GM21367 (cell line): ENCODE measurements around the gene CNPY4.

Experiments used
- ATAC-seq: cut with Tn5 transposase; IDR thresholded peaks from one replicate; pipeline ENCODE4 v1.9.1; 2021; ENCODE audit not compliant: unreplicated experiment

The CNPY4 gene

DNA sequence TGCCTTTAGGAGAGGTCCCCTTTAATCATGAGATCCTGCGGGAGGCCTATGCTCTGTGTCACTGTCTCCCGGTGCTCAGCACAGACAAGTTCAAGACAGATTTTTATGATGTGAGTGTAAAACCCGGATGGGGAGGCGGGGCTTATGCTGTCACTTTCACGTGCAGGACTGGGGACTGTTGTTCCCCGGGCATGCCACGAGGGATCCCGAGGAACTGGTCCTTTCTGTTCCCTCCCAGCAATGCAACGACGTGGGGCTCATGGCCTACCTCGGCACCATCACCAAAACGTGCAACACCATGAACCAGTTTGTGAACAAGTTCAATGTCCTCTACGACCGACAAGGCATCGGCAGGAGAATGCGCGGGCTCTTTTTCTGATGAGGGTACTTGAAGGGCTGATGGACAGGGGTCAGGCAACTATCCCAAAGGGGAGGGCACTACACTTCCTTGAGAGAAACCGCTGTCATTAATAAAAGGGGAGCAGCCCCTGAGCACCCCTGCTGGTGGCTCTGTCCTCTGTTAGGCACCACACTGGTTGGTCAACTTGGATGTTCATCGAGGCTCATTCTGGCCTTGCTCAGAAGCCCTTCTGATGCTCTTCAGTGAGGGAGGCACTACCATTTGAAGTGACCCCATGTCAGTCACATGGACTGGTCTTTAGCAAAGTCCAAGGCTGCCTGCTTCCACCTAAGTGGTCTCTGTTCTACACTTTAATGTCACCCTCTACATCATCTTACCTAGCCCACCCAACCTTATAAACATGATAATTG, 27.8 kb upstream of the CNPY4 start:
- ATAC-seq: no peak

GRCh38 chr7:100093054-100093453, 26.4 kb upstream of the CNPY4 start:
- ATAC-seq: no peak

GRCh38 chr7:100093498-100093897, 25.9 kb upstream of the CNPY4 start:
- no peak for ATAC-seq

GRCh38 chr7:100093925-100094486, 25.4 kb upstream of the CNPY4 start:
- ATAC-seq: no peak

GRCh38 chr7:100095289-100095688, 24.1 kb upstream of the CNPY4 start:
- ATAC-seq: no peak

- no peak for ATAC-seq
These were observed 23.7 kb upstream of the CNPY4 start for GRCh38 chr7:100095704-100096103.

DNA sequence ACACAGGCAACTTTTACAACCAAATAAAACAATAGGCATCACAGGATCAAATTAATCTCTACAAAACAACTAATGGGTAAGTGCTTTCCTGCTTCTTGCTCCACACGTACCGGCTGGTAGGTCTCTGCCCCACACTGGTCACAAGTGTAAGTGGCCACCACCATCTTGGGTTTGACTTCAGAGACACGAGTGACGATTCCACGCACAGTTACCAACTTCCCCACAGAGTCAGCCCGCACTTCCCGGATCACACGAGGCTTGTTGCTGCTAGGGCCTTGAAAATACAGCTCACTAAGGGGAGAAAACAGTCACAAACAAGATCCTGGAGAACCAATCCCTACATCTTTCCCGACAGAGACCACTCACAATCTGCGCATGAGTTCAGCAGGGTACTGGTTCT, 20.5 kb upstream of the CNPY4 start:
- no peak for ATAC-seq

DNA sequence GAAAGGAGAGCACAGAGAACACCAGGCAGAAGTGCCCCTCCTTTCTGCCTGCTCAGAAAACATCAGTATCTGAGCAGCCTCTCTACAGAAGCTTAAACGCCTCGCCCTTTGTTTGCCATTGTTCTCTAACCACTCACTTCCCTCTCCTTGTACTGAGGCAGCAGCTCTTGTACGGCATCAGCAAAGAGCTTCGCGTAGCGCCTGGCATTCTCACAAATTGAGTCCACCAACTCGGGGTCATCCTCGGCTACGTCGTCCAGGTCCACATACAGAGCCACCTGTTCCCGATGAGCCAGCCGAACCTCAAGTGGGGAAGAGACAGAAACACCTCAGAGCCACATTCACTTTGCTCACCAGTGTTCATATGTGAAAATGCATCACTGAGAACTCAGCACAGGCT, 20.0 kb upstream of the CNPY4 start:
- ATAC-seq: no peak

GRCh38 chr7:100100420-100101015, 18.9 kb upstream of the CNPY4 start:
- ATAC-seq: peak; percentile 66

DNA sequence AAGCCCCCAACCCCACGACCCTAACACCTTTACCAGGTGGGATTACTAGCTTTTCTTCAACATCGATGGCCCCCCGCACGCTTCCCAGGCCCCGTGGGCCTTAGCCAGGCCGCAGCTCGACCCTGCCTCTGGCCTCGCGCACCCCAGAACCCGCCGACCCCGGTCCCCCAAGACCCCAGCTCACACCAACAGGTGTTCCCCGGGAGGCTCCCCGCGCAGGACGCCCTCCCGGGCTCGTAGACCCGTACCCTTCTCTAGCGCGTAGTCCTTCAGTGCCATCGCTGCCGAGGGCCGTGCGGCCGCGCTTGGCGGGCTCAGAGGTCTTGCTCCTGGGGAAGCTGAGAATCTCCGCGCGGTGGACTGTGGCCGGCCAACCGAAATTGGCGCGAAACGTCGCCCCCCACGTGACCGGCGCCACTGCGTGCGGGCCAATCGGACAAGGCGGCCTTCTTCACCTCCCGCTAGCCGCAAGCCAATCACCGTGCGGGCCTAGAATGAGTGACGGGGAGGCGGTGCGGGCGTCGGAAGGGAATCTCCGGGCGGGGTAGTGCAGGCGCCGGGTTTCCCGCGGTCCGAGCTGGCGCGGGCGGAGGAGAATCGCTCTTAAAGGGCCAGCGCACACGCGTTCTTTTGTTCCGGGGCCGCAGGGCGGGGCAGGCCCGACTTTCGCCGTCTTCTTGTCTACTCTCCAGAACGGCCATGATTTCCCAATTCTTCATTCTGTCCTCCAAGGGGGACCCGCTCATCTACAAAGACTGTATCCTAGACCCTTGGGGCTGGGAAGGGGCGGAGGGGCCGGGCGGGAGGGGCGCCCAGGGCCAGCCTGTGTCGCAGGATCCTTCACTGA, 18.2 kb upstream of the CNPY4 start, which contains the start of the genes AP4M1 and MCM7:
TSS of gene AP4M1 (plus strand) at position 628 of the 847 bp plus-strand sequence. CDS start at position 700, 72 bp downstream.
TSS of gene MCM7 (minus strand) at position 382 of the 847 bp plus-strand sequence. CDS start at position 279, 103 bp downstream.
- ATAC-seq: peak; percentile 64

- ATAC-seq: no peak
These were observed 16.2 kb upstream of the CNPY4 start for GRCh38 chr7:100102950-100103840.

GRCh38 chr7:100105534-100105933, 13.9 kb upstream of the CNPY4 start:
- ATAC-seq: no peak

DNA sequence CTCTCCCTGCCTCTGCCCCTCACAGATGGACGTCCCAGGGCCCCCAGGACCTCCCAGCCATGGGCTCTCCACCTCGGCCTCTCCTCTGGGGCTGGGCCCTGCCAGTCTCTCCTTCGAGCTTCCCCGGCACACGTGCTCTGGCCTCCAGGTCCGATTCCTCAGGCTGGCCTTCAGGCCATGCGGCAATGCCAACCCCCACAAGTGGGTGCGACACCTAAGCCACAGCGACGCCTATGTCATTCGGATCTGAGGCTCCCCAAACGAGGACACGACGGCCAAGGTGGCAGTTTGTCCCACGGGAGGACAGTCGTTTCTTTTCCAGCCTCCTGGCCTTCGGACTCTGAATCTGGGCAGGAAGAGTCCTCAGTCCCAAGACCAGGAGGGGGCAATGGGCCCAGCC, 12.8 kb upstream of the CNPY4 start:
- ATAC-seq: no peak

DNA sequence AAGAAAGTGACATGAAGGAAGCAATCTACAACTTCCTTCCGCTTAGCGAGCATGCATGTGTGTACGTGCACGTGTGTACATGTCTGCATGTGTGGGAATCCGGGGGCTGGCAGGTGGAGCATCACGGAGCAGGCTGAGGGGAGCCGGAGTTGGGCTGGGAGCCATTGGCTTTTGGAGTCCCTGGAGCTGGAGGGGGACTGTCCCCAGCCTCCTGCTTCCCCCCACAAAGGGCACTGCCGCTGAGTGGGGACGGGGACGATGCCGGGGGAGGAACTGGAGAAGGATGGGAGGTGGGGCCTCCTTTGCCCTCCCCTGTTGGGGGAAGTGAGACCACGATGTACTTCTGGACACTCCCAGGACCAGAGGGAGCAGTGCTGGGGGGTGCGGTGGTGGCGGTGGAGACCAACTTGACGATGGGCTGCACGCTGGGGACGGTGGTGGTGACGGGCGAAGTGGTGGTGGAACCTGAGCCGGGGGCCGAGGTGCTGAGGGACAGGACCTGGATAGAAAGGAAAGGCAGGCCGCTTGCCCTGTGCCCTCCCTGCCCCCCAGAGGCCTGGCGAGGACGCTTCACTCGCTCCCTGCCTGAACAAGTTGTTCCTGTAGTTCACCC, 12.2 kb upstream of the CNPY4 start:
- no peak for ATAC-seq

- ATAC-seq: no peak
These were observed 11.5 kb upstream of the CNPY4 start for GRCh38 chr7:100107890-100108289.

GRCh38 chr7:100109521-100110163, 9.8 kb upstream of the CNPY4 start:
- ATAC-seq: no peak

- ATAC-seq: no peak
These were observed 8.3 kb upstream of the CNPY4 start for GRCh38 chr7:100111156-100111555.

DNA sequence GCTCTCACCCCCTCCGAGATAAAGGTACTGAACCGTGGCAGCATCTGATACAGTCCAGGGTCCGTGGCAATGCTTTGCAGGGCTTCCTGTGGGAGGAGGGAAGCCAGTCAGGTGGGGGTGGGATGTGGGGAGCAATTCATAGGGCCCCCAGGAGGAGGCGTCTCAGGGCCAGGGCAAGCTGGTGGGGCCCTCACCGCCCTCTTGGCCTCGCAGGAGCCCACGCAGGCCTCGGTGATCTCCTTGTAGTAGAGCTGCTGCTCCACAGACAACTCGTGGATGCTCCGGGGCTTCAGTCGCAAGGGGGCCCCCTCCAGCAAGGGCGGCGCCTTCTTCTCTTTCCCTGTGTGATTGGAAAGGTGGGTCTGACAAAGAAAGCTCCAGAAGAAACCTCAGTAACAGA, 7.5 kb upstream of the CNPY4 start:
- ATAC-seq: no peak

DNA sequence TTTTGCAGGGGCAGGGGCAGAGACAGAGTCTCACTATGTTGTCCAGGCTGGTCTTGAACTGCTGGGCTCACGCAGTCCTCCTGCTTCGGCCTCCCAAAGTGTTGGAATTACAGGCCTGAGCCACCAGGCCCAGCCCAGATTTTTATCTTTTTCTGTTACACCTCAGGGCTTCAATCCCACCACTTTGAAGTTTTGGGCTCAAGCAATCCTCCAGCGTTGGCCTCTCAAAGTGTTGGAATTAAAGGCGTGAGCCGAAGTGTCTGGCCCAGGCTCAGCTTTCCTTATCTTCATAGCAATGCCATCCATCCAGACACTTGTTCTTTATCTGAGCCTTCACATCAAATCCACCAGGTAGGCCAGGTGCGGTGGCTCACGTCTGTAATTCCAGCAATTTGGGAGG, 4.4 kb upstream of the CNPY4 start:
- no peak for ATAC-seq
